Ureter (tissue), 1 donor: ENCODE data around the gene RAI14. TPM values are rescaled to one million over a fixed set of nuclear protein-coding genes. Genes with fewer than 3 reads are reported as not detected.

Source experiments
- DNase-seq: peaks from one replicate; pipeline ENCODE4 v3.0.0-alpha.2; 2020; ENCODE audit warnings: low spot score
- total RNA-seq: library from RNA; stranded (reverse); gene quantifications from one replicate; pipeline ENCODE4 v1.2.4, GENCODE V29; 2023
- donor health status: DM: yes; HTN: yes; CAD: no.

Gene RAI14
- total RNA-seq, 1 donor from 2014 or later: 55.0 TPM

- no peak for DNase-seq
Observed at GRCh38 chr5:34648039-34648839, 7.9 kb upstream of the RAI14 start.

- DNase-seq: no peak
Observed at GRCh38 chr5:34648840-34649158, 7.3 kb upstream of the RAI14 start.

GRCh38 chr5:34651791-34652190 is 4.3 kb upstream of the RAI14 start:
- no peak for DNase-seq

GRCh38 chr5:34652466-34652865 is 3.7 kb upstream of the RAI14 start:
- DNase-seq: no peak

- DNase-seq: no peak
Observed at GRCh38 chr5:34652914-34653313, 3.2 kb upstream of the RAI14 start.

GRCh38 chr5:34653708-34654107 is 2.4 kb upstream of the RAI14 start:
- DNase-seq: no peak

- DNase-seq: peak; percentile 64
Observed at GRCh38 chr5:34655354-34655991, 655 bp upstream of the RAI14 start.

GRCh38 chr5:34656700-34657273 is 659 bp downstream of the RAI14 start:
- DNase-seq: no peak

GRCh38 chr5:34657274-34657921 is 1.3 kb downstream of the RAI14 start:
- no peak for DNase-seq

GRCh38 chr5:34657988-34658387 is 1.9 kb downstream of the RAI14 start:
- no peak for DNase-seq

GRCh38 chr5:34659168-34659567 is 3.0 kb downstream of the RAI14 start:
- no peak for DNase-seq

GRCh38 chr5:34660444-34660843 is 4.3 kb downstream of the RAI14 start:
- no peak for DNase-seq

GRCh38 chr5:34663771-34664496 is 7.8 kb downstream of the RAI14 start:
- DNase-seq: no peak

GRCh38 chr5:34666392-34667080 is 10.4 kb downstream of the RAI14 start:
- no peak for DNase-seq

- no peak for DNase-seq
Observed at GRCh38 chr5:34667705-34668104, 11.6 kb downstream of the RAI14 start.

GRCh38 chr5:34669931-34670516 is 13.9 kb downstream of the RAI14 start:
- no peak for DNase-seq

- no peak for DNase-seq
Observed at GRCh38 chr5:34672196-34672595, 16.1 kb downstream of the RAI14 start.

GRCh38 chr5:34673463-34674125 is 17.5 kb downstream of the RAI14 start:
- DNase-seq: no peak

GRCh38 chr5:34674187-34674586 is 18.1 kb downstream of the RAI14 start:
- no peak for DNase-seq

GRCh38 chr5:34675857-34676256 is 19.7 kb downstream of the RAI14 start:
- DNase-seq: no peak
